ENCODE results near the gene USP54. TPM values are rescaled to one million over a fixed set of nuclear protein-coding genes. Genes with fewer than 3 reads are reported as not detected.
A peak's percentile ranks its signal among the peaks of the same experiment; 100 is the strongest.

USP54 gene
- total RNA-seq, 2 donors from 2014 or later: 30.5 to 47.8 TPM

DNA sequence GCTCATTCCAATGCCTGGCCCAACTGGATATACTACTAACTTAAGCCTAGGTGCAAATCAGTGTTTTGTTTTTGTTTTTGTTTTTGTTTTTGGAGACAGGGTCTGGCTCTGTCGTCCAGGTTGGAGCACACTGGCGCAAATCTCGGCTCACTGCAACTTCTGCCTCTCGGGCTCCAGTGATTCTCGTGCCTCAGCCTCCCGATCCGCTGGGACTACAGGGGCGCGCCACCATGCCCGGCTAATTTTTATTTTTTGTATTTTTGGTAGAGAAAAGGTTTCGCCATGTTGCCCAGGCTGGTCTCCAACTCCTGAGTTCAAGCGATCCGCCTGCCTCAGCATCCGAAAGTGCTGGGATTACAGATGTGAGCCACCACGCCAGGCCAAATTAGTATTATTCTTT lies 96.9 kb downstream of the USP54 start:
- ATAC-seq (no peak), DNase-seq (no peak)
- intact Hi-C loops (cut with DNase I): no loop called here

DNA sequence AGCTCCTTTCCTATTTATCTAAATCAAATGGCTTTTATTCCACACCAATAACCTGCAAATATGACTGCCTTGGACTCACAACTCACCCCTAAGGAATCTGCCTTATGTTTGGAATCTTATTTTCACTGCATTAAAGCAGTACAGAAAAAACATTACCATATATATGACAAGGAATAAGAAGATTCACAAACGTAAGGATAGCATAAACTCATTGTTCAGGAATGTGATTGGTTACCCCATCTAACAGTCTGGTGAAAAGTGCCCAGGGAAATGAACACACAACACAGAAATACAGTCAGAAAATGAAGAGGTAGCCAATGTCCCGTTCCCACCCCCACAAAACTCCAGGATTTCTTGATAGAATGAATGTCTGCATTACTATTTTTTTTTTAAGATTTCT lies 97.4 kb downstream of the USP54 start:
- intact Hi-C loops (cut with DNase I): no loop called here
- ATAC-seq: no peak
- DNase-seq: no peak

DNA sequence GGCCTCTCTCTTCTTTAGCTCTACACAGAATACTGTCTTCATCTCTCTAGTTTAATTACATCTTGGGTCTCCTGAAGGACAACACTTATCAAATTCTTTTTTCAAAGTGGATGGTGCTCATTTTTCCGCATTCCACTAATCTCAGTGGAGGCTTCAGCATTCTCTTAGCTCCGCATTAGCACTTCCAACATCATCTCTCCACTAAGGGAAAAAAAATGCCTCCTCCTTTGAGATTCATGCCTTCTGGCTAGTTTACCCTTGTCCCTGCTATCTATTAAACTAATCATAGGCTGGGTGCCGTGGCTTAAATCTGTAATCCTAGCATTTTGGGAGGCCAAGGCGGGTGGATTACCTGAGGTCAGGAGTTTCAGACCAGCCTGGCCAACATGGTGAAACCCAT lies 104.5 kb downstream of the USP54 start:
- intact Hi-C loops (cut with DNase I): no loop called here
- ATAC-seq (no peak), DNase-seq (no peak)

DNA sequence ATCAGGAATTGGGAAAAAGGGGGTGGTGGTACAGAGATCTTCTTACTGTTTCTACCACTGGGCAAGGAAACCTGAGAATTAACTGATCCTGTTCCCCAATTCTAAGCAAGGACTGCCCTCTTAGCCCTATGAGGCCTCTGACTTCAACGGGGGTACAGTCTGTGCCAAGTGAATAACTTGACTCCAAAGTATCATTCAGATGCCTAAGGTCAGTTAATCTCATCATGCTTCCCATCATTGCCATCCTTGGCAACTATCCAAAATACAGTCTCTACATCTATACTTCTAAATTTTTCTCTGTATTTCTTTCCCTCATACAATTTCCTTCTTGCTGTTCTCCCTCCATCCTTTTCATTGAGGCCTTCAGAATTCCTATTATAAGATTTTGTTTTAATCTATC lies 105.8 kb downstream of the USP54 start:
- no peak for DNase-seq
- no peak for ATAC-seq
- intact Hi-C loops (cut with DNase I): no loop called here

DNA sequence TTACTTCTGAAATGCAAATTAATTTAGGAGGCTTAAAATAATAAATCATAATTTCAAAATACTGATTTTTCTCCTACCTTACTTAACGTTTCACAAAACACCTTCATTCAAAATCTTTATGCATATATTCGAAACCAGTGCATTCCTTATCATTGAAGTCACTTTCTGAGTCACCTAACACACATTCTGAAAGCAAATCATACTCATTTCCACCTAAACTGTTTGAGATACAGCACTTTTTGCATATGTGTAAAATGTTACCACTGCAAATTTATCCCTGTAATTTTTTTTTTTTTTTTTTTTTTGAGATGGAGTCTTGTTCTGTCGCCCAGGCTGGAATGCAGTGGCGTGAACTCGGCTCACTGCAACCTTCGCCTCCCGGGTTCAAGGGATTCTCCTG lies 111.0 kb downstream of the USP54 start:
- ATAC-seq (no peak), DNase-seq (no peak)
- intact Hi-C loops (cut with DNase I): no loop called here

DNA sequence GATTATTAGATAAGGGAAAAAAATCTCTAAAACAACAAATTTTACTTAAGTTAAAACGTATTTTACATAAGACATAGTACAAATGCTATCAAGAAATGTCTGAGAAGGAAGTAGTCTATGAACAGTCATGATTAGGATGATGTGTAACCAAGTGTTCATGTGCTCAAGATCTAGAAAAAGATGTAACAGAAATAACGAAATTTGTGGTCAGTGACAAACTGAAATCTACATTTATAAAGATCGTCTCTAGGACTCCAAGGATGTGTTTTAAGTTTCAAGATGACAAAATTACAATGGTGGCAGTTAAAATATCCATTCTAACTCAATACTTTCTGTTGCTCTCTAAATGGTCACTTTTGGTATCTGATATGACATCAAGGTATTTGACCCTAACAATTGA lies 112.5 kb downstream of the USP54 start:
- DNase-seq: no peak
- no peak for ATAC-seq
- intact Hi-C loops (cut with DNase I): no loop called here

DNA sequence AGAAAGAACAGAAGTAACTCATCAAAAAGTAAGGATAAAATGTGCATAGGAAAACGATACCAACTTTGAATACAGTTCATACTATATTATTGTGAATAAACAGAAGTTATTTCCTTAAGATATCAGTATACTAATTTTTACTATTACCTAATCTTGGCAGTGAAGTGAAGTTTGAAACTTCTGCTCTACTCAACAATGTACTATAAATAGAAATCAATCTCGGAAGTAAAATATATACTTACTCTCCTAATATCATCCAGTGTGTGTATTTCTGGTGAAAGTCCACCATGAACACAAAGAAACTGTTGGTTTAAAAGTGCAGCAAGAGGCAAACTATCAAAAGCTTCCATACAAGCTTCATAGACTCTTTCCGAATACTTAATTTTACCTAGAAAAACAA lies 119.9 kb downstream of the USP54 start:
- no peak for DNase-seq
- no peak for ATAC-seq
- intact Hi-C loops (cut with DNase I): no loop called here

DNA sequence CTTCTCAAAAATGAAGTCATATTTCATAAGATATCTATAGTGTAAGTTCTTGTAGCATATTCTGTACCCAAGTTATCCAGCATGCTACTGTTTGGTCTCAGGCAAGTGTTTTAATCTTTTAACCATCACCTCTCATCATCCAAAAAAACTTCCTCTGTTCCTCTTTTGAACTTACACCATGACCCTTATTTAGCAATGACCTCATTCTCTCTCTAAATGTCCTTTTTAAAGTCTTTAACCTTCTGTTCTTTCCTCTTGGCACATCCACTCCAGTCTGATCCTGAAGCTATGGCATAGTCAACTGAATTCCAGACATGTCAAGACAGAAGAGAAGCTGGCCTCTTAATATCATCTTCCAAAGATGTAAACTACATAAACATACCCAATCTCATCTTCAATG lies 121.6 kb downstream of the USP54 start:
- peak; percentile 74 to 80 for ATAC-seq
- no peak for DNase-seq
- intact Hi-C loops (cut with DNase I): no loop called here

DNA sequence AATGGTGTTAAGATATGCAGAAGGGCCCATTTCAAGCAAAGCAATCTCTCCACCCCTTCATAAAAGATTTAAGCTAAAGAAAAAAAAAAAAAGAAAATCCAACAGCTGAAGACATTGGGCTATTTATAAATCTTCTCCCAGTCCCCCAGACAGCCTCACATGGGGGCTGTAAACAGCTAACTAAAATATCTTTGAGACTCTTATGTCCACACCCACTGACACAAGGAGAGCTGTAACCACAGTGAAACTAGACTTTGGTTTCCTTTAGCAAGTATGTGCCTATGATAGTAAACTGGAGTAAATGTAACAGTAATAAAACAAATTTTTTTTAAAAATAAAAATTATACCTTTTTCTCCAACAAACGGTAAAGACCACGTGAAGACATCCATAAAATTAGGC lies 123.9 kb downstream of the USP54 start:
- no peak for ATAC-seq
- intact Hi-C loops (cut with DNase I): no loop called here
- no peak for DNase-seq

DNA sequence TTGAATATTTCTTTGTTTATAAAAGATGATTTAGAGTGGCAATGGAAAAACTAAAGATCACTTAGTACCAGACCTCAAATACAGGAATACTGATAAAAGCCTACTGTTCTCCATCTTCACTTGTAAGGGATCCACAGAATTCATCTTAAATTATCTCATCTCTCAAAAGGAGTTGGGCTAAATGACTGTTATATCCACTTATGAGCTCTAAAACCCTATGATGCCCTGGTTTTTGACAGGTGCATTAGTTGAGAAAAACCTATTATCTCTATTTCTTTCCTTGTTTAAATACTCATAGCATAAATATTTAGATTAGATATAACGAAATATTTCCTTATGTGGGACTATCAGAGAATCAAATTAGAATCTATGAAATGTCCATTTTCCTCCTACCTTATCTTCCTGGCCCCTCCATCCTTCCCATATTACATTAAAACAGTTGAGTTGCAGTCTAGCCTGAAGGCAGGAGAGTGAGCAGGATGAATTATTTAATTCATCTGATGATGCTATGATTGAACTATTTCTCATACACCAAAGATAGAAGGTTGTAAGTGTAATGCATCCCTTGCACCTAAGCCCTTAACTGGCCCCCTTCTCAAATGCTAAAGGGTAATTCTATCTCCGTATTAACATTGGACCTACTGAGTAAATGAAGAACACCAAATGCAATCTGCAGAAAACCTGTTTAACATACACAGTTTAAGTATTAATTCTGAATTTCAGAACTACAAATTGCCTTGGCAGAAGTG lies 125.0 kb downstream of the USP54 start:
- no peak for ATAC-seq
- intact Hi-C loops (cut with DNase I): no loop called here

DNA sequence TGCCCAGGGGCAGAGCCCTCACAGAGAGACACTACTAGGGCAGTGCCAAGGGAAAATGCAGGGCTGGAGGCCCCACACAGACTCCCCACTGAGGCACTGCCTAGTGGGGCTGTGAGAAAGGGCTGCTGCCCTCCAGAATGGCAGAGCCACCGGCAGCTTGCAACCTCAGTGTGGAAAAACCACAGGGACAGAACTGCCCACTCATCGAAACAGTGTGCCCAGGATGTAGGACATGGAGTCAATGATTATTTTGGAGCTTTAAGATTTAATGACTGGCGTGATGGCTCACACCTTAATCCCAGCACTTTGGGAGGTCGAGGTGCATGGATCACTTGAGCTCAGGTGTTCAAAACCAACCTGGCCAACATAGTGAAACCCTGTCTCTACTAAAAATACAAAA lies 130.2 kb downstream of the USP54 start:
- no peak for DNase-seq
- ATAC-seq: no peak
- intact Hi-C loops (cut with DNase I): no loop called here

More for the DNA sequence above, 125.0 kb downstream of the USP54 start:
- no peak for DNase-seq

DNA sequence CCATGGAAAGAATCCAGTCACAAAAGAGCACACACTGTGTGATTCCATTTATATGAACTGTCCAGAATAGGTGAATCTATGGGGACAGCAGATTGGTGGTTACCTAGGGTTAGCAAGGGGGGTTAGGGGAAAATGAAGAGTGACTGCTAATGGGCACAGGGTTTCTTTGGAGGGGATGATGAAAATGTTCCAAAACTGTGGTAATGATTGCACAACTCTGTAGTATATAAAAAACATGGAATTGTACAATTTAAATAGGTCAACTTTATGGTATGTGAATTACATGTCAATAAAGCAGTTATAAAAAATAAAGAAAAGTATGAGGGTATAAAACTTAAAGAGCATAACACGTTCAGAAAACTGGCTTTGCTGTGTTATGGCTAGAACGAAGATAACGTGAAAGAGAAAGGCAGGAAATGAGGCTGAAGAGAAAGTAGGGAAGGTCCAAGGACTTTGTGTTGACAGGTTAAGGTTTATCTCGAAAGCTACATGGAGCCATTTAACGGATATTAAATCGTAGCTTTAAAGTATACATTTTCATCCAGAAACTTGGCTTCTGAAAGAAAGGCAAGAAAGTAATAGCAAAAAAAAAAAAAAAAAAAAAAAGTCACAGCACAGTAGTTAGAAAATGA lies 131.3 kb downstream of the USP54 start:
- intact Hi-C loops (cut with DNase I): no loop called here
- DNase-seq (no peak), ATAC-seq (no peak)

DNA sequence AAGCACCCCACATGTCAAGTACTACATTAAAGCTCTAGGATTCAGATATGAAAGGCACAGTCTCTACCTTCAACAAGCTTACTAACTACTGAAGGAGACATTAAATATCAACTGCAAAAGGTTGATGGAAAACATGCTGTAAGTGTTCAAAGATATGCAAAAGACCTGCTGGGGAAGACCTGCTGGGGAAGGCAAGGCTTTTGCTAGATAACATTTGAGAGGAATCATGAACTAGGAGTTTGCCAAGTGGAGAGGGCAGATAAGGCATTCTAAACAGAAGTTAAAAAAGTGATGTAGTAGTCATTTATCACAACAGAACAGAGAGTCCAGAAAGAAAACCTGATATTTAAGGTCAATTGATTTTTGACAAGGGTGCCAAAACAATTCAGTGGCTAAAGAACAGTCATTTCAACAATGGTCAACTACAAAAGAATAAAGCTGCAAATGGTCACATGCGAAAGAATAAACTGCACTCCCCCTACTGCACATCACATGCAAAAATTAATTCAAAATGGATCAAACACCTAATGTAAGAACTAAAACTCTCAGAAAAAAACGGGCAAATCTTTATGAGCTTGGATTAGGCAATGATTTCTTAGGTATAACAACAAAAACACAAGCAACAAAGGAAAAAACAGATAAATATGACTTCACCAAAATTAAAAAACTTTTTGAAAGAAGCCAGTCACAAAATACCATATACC lies 134.8 kb downstream of the USP54 start:
- ATAC-seq (no peak), DNase-seq (no peak)

DNA sequence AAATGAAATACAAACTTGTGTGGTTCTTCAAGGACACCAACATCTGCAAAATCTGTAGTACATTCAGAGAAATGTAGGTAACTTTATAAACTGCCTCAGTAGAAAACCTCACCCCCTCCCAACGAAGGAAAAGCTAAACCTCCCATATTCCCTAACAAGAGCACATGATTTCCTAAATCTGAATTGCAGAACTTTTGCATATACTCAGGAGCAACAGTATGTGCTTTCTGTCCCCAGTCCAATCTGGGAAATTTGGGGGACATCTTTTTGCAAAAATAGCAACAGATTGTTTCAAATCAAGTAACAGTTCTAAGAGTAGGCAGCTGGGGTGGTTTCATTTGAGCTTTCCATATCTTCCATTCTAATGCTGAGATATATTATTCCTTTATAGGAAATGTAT lies 142.0 kb downstream of the USP54 start:
- ATAC-seq (no peak), DNase-seq (no peak)
- intact Hi-C loops (cut with DNase I): no loop called here

More for the DNA sequence above, 134.8 kb downstream of the USP54 start:
- intact Hi-C loops (cut with DNase I): no loop called here

DNA sequence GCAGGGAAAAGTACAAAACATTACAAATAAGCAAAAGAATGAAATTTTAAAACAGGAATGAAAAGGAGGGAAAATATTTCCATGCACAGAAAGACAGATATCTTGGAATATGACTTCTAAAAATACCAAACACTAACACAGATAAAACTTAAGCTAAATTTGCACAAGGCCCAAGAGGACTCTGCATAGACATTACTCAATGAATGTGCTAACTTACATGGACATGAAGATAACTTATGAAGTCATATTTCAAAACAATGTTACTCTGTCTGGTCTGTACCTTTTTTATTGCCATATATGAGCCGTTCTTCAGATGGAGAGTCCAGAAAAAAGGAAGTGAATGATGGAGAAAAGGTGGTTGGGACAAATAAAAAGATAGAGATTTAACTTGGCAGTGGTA lies 142.8 kb downstream of the USP54 start:
- no peak for DNase-seq
- intact Hi-C loops (cut with DNase I): no loop called here
- no peak for ATAC-seq

Other genes starting within 250 kb of the USP54 start
- 1 to 10 TPM; 1.5 to 1.7 TPM for gene CFAP70, start 232.5 kb downstream of the USP54 start, total RNA-seq
- 100 to 1,000 TPM in 1 of 2 donors, 10 to 100 TPM in 1; 97.0 to 116 TPM for gene ANXA7, start 177.3 kb downstream of the USP54 start, total RNA-seq
- gene MSS51, start 157.8 kb downstream of the USP54 start, total RNA-seq: 1 to 10 TPM; 1.2 to 2.3 TPM
- gene PPP3CB, start 95.3 kb downstream of the USP54 start, total RNA-seq: 10 to 100 TPM; 44.0 to 45.7 TPM
- 10 to 100 TPM in 1 of 2 donors, 1 to 10 TPM in 1; 2.1 to 13.1 TPM for gene MYOZ1, start 50.1 kb upstream of the USP54 start, total RNA-seq
- 100 to 1,000 TPM; 165 to 219 TPM for gene SYNPO2L, start 64.7 kb upstream of the USP54 start, total RNA-seq
- 1 to 10 TPM; 4.2 to 4.4 TPM for gene AGAP5, start 106.8 kb upstream of the USP54 start, total RNA-seq
- gene SEC24C, start 153.0 kb upstream of the USP54 start, total RNA-seq: 10 to 100 TPM; 42.9 to 52.6 TPM
- 10 to 100 TPM; 21.7 to 24.7 TPM for gene CHCHD1, start 190.7 kb upstream of the USP54 start, total RNA-seq
- gene ZSWIM8, start 194.3 kb upstream of the USP54 start, total RNA-seq: 10 to 100 TPM; 50.7 to 61.6 TPM
- gene NDST2, start 220.3 kb upstream of the USP54 start, total RNA-seq: 10 to 100 TPM; 14.1 to 20.2 TPM

Data from left cardiac atrium (tissue), 4 donors.